ENCODE measurements around the gene ANO2. TPM values are rescaled to one million over a fixed set of nuclear protein-coding genes. Genes with fewer than 3 reads are reported as not detected.

ANO2 gene
- total and polyA plus RNA-seq, 2 experiments from 2014 or later = 2.3 to 4.6 TPM

GRCh38 chr12:5944053-5944452, 1.0 kb downstream of the ANO2 start (continued):
- TF ChIP-seq REST (IDR thresholded peaks at IDR 0.05; ENCODE audit: unreplicated experiment) (no peak), STAT1 (IDR thresholded peaks at IDR 0.05; ENCODE audit: unreplicated experiment) (no peak), CREB1 (CRISPR knock-in tag; IDR thresholded peaks at IDR 0.05; ENCODE audit: low read depth) (no peak), JUNB (IDR thresholded peaks at IDR 0.05; ENCODE audit: unreplicated experiment) (no peak), ZNF331 (CRISPR knock-in tag; IDR thresholded peaks at IDR 0.05; ENCODE audit: low read depth) (no peak), EZH2 (IDR thresholded peaks at IDR 0.05; ENCODE audit: low read depth, unreplicated experiment) (no peak), NANOG (IDR thresholded peaks at IDR 0.05; ENCODE audit: borderline replicate concordance) (no peak), POLR2AphosphoS5 (IDR thresholded peaks at IDR 0.05; ENCODE audit: low read depth) (no peak), EZH2phosphoT487 (IDR thresholded peaks at IDR 0.05; ENCODE audit: unreplicated experiment) (no peak), CTCF (conservative IDR thresholded peaks at IDR 0.05; ENCODE audit: low read depth in 2 of 2) (no peak)
- TF ChIP-seq, protein P1, sequence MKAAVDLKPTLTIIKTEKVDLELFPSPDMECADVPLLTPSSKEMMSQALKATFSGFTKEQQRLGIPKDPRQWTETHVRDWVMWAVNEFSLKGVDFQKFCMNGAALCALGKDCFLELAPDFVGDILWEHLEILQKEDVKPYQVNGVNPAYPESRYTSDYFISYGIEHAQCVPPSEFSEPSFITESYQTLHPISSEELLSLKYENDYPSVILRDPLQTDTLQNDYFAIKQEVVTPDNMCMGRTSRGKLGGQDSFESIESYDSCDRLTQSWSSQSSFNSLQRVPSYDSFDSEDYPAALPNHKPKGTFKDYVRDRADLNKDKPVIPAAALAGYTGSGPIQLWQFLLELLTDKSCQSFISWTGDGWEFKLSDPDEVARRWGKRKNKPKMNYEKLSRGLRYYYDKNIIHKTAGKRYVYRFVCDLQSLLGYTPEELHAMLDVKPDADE (IDR thresholded peaks at IDR 0.05) = no peak

DNA sequence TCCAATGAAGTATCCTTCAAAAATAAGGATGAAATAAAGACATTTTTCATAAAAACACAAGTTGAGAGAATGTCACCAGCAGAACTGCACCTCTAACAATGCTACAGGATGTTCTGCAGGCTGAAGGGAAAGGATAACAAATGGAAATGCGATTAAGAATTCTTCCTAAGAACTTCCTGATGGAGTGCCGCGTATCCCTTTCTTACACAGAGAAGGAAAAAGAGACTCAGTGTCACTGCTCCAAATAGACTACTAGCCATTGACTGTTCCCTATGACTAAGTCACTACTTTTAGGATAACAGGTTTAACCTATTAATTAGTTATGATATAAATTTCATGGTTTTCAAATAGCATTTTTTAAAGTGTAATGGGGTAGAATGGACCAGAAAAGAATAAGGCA, 3.2 kb downstream of the ANO2 start:
- Histone ChIP-seq H4K20me1 (replicated peaks; ENCODE audit: insufficient read depth) (no peaks in the 10 kb centered on the region), H3K4me2 (no peak overlapping the region), H3K27me3 (ENCODE audit: insufficient read depth) (peaks cover 15% of the 10 kb centered on the region), H3K36me3 (ENCODE audit: insufficient read depth) (no peaks in the 10 kb centered on the region), H3K79me2 (replicated peaks; ENCODE audit: insufficient read depth) (no peaks in the 10 kb centered on the region), H3K9me2 (ENCODE audit: insufficient read depth) (no peaks in the 10 kb centered on the region), H3K4me3 (no peak overlapping the region), H3K27ac (ENCODE audit: low read depth) (no peak overlapping the region), H3K4me1 (ENCODE audit: insufficient read depth) (peaks cover 7% of the 10 kb centered on the region), H2AFZ (no peak overlapping the region), H3F3A (replicated peaks; ENCODE audit: low read depth) (no peaks in the 10 kb centered on the region)
- DNase-seq (ENCODE audit: low spot score) (no peak), ATAC-seq (no peak)
- Mint-ChIP-seq H3K27me3 (ENCODE audit: insufficient read depth, low read depth, poor library complexity) (peaks cover 23% of the 10 kb centered on the region), H3K4me1 (peaks cover 23% of the 10 kb centered on the region), H3K36me3 (ENCODE audit: low read depth) (no peaks in the 10 kb centered on the region; the same call in 2 of the 3 replicates), H3K9me3 (no peaks in the 10 kb centered on the region), H3K4me3 (no peak overlapping the region), H3K27ac (no peak overlapping the region)
- TF ChIP-seq ZNF462 (CRISPR knock-in tag; IDR thresholded peaks at IDR 0.05) = no peak

All from GM23338 (cell line).